K562 (cell line): ENCODE data around the gene BRD3OS. TPM values are rescaled to one million over a fixed set of nuclear protein-coding genes. Genes with fewer than 3 reads are reported as not detected.

ENCODE experiments used
- BCL6 ChIP-seq: fragments of 250-450 bp; sonication (Bioruptor Pico); IDR thresholded peaks from 2 replicates; pipeline ENCODE4 v1.4.0; 2020
- CBX3 ChIP-seq, 2 experiments: IDR thresholded peaks; 1 replicate in 1 of 2; 2 replicates in 1 of 2; pipeline ENCODE4 v1.6.1; 2012; ENCODE audit warnings: inconsistent platforms in 2 of 2, low read length in 2 of 2, borderline replicate concordance in 1 of 2, control low read depth in 1 of 2
- ELF1 ChIP-seq: fragments of 200-800 bp; sonication (Bioruptor generic); IDR thresholded peaks from 2 replicates; pipeline ENCODE4 v1.6.1; 2016; ENCODE audit warnings: missing genetic modification characterization, missing compliant biosample characterization
- RAD51 ChIP-seq: fragments of 450-650 bp; IDR thresholded peaks from 2 replicates; pipeline ENCODE4 v1.7.1; 2016; ENCODE audit warnings: low read depth, mild to moderate bottlenecking, borderline replicate concordance
- RREB1 ChIP-seq: fragments of 250-450 bp; sonication (Bioruptor Pico); IDR thresholded peaks from 2 replicates; pipeline ENCODE4 v1.4.0; 2020
- TSHZ1 ChIP-seq: fragments of 250-450 bp; sonication (Bioruptor Pico); IDR thresholded peaks from 2 replicates; pipeline ENCODE4 v1.4.0; 2020; ENCODE audit warnings: mild to moderate bottlenecking, moderate library complexity
- ZBTB11 ChIP-seq, 3 experiments: fragments of 200-800 bp in 1 of 3; fragments of 250-450 bp in 1 of 3; fragments of 450-650 bp in 1 of 3; sonication (Bioruptor Pico) in 1 of 3; sonication (Bioruptor generic) in 1 of 3; formaldehyde crosslinking in 1 of 3; IDR thresholded peaks; 2 replicates each; pipeline versions ENCODE4 v1.6.1 to v1.8.0; 2016 to 2022; ENCODE audit warnings: mild to moderate bottlenecking in 2 of 3, missing genetic modification characterization in 2 of 3, missing compliant biosample characterization in 1 of 3, moderate library complexity in 1 of 3
- ZBTB5 ChIP-seq: fragments of 450-650 bp; IDR thresholded peaks from 2 replicates; pipeline ENCODE4 v1.6.1; 2017; ENCODE audit warnings: antibody characterized with exemption
- ZNF398 ChIP-seq: fragments of 250-450 bp; sonication (Bioruptor Pico); IDR thresholded peaks from 2 replicates; pipeline ENCODE4 v1.8.0; 2021; ENCODE audit warnings: moderate library complexity, mild to moderate bottlenecking, inconsistent platforms
- ZNF408 ChIP-seq: fragments of 250-450 bp; sonication (Bioruptor Pico); IDR thresholded peaks from 2 replicates; pipeline ENCODE4 v1.4.0; 2020; ENCODE audit warnings: low read depth, mild to moderate bottlenecking, moderate library complexity
- polyA plus RNA-seq, 8 experiments: library from polyadenylated mRNA; depleted of rRNA in 4 of 8; stranded (reverse) in 5 of 8; unstranded in 3 of 8; fragments of >200 nt; fragmentation: Nextera tagmentation in 2 of 8; fragmentation: Illumina TruSeq in 1 of 8; extraction: Ambion mirVana in 2 of 8; extraction: Trizol in 1 of 8; gene quantifications; 2 replicates each; pipeline versions ENCODE4 v1.2.1 to v1.2.3, GENCODE V29; 2011 to 2014; ENCODE audit warnings: inconsistent platforms in 1 of 8, missing spikeins in 1 of 8
- total RNA-seq, 7 experiments: library from RNA; depleted of rRNA in 6 of 7; stranded (reverse); fragments of >200 nt in 6 of 7; fragmentation: Illumina TruSeq in 2 of 7; extraction: Trizol in 2 of 7; gene quantifications; 2 replicates each; pipeline versions ENCODE4 v1.2.1 to v1.2.3, GENCODE V29; 2011 to 2021; ENCODE audit warnings: low replicate concordance in 1 of 7

BRD3OS gene
- total and polyA plus RNA-seq, 9 of the 15 experiments (the other 6 are each of a cell fraction or from before 2014, with no cell fraction given), result 1.1 to 8.7 (median 5.9) TPM

GRCh38 chr9:134052491-134052890, 27.2 kb downstream of the BRD3OS start (continued):
- TF ChIP-seq ZNF398 (CRISPR knock-in tag) (no peak), ZBTB5 (no peak), BCL6 (no peak), RAD51 (no peak), ZBTB11 (CRISPR knock-in tag; IDR thresholded peaks at IDR 0.05) (no peak), RREB1 (CRISPR knock-in tag) (no peak), TSHZ1 (no peak), ELF1 (tag) (no peak), CBX3 (IDR thresholded peaks at IDR 0.05; ENCODE audit: borderline replicate concordance in 1 of 2, low read length in 2 of 2) (no peak), ZNF408 (CRISPR knock-in tag) (no peak)
